ENCODE measurements around the gene IRF1.
"Not testable (repeated sequence)": the region's sequence is repeated elsewhere in the genome, so short reads cannot be mapped to it uniquely, and the experiment has no call there.

Gene IRF1, protein sequence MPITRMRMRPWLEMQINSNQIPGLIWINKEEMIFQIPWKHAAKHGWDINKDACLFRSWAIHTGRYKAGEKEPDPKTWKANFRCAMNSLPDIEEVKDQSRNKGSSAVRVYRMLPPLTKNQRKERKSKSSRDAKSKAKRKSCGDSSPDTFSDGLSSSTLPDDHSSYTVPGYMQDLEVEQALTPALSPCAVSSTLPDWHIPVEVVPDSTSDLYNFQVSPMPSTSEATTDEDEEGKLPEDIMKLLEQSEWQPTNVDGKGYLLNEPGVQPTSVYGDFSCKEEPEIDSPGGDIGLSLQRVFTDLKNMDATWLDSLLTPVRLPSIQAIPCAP

GRCh38 chr5:132490484-132491367, at the start of gene IRF1:
Gene IRF1 (minus strand): TSS chr5:132490773. CDS start chr5:132489478, 1,295 bp downstream.
- FAIRE-seq: no peak

DNA sequence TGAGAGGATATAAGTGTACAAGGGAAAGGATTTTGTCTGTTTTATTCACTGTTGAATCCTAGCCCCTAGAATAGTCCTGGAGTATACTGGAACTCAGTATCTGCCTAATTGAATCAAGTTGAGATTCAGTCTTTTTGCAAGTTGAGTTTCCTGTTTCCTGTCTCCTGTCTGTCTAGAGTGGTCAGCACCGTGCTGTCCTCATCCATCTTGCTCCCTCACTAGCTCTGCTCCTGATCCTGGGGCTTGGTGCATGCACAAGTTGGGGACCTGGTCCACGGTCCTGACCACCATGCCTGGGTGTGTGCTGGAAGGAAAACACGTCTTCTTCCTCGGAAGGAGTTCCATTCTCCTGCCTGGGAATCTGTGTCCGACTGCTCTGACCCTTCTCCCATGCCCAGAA, 49.6 kb upstream of the IRF1 start:
- FAIRE-seq: no peak

DNA sequence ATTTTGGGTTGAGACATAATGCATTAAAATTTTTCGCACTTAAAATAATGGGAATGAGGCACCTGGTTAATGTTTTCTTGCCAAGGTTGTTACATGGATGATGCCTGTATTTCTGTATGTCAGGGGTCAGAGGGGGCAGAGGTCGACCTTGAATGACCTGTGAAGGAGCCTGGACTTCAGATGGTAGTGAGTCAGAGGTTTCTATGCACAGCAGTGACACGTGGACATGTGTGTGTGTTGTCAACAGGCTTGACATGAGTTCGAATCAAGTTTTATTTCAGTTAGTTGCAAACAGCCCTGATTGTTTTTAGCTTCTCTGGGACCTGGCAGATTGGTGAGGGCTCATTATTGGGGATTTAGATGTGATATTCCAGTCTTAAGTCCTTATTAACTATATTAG, 49.1 kb upstream of the IRF1 start:
- FAIRE-seq: no peak

- no peak for FAIRE-seq
Measured at GRCh38 chr5:132530946-132531345, 40.4 kb upstream of the IRF1 start.

GRCh38 chr5:132528866-132529634, 38.5 kb upstream of the IRF1 start:
- no peak for FAIRE-seq

DNA sequence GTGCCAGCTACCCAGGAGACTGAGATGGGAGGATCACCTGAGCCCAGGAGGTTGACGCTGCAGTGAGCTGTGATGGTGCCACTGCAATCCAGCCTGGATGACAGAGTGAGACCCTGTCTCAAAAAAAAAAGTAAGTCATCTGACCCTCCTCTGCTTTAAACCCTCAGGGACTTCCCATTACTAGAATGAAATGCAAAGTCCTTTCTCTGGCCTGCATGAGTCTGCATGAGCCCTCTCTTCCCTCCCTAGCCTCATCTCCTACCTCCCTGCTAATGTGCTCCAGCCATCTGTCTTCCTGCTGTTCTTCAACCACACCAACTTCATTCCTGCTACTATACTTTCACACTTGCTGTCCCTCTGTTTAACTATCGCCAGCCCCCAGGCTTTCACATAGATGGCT, 37.4 kb upstream of the IRF1 start:
- FAIRE-seq: no peak

DNA sequence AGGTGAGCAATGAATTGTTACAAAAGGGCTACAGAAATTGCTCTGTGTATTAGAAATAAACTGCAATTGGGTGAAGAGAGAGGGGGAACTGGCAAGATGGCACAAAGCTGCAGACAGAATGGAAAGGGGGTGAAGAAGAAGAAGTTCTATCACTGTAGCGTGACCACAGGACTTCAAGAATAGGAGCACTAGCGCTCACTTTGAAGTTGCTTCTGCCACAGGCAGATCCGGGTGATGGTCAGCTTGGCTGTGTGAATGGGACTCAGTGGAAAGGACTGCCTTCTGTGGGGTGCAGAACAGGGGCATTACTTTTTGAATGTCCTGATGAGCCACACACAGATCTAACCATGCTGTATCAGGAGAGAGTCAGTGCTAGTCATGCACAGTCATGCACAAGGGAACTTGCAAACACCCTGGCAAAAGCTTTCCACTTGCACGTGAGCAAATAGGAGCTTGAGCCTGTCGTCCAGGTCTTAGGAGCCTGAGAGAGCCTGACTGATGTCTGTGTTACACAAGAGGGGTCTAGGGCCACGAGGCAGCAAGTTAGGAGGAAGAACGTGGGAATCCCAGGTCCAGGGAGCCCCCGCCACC, 36.5 kb upstream of the IRF1 start:
- FAIRE-seq: no peak

- FAIRE-seq: no peak
Measured at GRCh38 chr5:132526290-132526973, 35.9 kb upstream of the IRF1 start.

DNA sequence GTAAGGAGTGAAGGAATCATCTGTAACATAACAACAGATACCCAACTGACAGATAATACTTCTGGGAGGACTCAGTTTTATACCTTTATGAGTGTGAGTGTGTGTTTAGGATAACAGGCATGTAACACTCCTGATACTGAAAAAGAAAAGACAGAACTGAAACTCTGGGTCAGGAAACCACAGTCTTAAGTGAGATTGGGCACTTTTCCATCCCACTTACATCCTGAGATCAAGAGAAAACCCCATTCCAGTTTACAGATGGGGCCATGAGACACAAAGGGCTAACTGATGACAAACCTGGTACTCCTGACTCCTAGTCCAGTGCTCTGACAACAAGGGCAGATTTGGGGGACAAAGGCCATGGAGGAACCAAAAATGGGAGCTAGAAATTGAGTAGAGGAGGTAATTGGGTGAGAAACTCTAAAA, 34.7 kb upstream of the IRF1 start:
- FAIRE-seq: no peak

DNA sequence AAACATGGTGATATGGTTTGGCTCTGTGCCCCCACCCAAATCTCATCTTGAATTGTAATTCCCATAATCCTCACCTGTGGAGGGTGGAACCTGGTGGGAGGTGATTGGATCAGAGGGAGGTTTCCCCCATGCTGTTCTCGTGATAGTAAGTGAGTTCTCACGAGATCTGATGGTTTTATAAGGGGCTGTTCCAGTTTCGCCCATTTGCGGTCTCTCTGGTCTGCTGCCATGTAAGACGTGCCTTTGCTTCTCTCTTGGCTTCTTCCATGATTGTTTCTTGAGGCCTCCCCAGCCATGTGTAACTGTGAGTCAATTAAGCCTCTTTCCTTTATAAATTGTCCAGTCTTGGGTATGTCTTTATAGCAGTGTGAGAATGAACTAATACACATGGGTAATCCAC, 34.3 kb upstream of the IRF1 start:
- FAIRE-seq: not testable (repeated sequence)

DNA sequence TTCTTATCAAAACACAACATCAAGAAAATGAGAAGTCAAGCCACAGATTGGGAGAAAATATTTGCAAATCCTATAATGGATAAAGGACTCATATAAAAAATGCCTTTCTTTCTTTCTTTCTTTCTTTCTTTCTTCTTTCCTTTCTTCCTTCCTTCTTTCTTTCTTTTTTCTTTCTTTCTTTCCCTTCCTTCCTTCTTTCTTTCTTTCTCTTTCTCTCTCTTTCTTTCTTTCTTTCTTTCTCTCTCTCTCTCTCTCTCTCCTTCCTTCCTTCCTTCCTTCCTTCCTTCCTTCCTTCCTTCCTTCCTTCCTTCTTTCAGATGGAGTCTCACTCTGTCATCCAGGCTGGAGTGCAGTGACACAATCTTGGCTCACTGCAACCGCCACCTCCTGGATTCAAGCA, 31.5 kb upstream of the IRF1 start:
- not testable (repeated sequence) for FAIRE-seq

GRCh38 chr5:132513618-132514336, 23.2 kb upstream of the IRF1 start:
- FAIRE-seq: not testable (repeated sequence)

DNA sequence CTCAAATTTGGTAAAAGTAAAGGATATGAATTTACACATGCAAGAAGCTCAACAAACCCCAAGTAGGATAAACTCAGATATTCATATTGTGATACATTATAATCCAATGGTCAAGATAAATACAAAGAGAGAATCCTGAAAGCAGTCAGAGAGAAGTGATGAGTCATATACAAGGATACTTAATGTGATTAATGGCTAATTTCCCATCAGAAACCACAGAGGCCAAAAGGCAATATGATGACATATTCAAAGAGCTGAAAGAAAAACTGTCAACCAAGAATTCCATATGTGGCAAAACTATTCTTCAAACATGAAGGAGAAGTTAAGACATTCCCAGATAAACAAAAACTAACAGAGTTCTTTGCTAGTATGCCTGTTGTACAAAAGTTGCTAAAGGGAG, 19.5 kb upstream of the IRF1 start:
- FAIRE-seq: no peak

- peak; percentile 13 for FAIRE-seq
Measured at GRCh38 chr5:132506094-132506692, 15.6 kb upstream of the IRF1 start.

- no peak for FAIRE-seq
Measured at GRCh38 chr5:132505641-132506040, 15.1 kb upstream of the IRF1 start.

- no peak for FAIRE-seq
Measured at GRCh38 chr5:132504746-132505145, 14.2 kb upstream of the IRF1 start.

DNA sequence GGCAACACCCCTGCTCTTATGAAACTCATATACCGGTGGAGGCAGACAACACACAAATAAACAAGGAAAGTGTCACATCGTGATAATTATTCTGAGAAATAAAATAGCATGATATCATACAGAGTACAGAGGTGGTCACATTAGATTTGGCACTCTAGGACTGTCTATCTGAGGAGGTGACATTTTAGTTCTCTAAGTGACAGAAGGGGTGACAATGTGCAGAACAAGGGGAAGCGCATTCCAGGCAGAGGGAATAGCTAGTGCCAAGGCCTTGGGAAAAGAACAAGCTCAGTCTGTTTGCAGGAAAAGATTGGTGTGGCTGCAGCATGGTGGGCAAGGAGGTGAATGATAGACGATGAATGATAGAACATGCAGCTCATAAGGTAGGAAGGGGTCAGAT, 12.7 kb upstream of the IRF1 start:
- FAIRE-seq: no peak

DNA sequence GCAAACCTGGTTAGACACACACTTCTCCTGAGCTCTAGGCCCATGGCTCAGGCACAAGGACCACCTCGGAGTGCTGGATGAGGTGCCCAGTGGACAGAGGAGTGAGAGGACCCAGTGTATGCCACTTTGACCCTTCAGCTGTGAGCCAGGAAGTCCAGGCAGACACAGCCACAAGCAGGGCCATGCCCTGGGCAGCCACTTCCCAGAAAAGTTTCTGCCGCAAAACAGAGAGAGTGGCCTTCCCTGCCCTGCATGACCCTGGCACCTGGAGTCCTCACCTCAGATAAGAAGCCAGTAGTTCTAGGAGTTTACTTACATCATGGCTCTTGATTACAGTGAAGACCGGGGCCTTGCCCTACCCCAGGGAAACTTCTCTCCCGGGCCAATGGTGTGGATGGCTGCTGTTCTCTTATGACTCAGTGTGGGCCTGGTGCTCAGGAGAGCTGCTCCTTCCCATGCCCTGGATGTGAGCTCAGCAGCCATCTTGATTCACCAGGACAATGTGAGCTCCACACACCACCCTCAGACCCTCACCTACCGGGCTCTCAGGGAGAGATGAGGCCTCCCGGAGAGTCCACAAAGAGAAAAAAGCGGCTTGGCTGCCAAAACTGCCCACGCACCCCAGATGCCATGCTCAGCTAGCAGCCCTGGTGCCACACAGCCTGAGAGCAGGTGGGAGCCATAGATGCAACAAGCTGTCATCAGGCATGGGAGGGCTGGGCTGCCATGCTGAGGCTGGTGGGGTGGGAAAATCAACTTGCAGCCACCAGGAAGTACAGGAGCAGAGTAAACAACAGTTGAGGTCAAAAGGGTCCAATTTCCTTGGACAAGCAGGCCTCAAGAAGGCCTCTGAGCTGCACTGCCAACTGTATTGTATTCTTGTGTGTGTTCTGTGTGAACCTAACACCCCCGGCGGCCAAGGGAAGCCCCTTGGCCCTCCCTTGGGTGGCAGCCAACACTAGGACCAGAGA, 11.7 kb upstream of the IRF1 start:
- FAIRE-seq: no peak

- FAIRE-seq: no peak
Measured at GRCh38 chr5:132501629-132501956, 11.0 kb upstream of the IRF1 start.
